ENCODE measurements around the gene TAC4.

TAC4 gene

DNA sequence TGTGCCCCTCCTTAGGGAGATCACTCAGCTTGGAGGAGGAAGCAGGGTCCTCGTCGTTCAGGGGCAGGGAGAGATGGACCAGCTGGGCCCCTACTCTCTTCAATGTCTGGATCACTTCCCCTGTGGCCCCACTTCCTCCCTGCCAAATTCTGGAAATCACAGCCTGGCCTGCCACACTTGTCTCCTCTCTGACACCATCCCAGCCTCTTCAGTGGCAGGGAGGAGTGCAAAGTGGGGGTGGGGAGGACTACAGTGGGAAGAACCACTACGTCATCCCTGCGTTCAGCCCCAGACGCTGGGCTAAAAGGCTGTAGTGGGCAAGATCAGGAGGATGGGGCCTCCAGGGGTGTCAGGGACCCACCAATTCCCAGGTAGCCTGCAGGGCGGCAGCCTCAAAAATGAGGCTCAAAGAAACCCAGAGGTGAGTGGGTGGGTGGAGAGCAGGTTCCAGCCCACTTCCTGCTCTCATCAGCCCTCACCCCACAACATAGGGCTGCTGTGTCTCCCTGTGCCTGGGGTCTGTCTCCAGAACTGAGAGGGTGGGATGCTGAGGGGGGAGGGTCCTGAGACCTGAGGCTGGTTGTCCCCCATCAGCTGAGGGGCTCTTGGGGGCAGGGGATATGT, 25.0 kb upstream of the TAC4 start:
- no peak for DNase-seq

DNA sequence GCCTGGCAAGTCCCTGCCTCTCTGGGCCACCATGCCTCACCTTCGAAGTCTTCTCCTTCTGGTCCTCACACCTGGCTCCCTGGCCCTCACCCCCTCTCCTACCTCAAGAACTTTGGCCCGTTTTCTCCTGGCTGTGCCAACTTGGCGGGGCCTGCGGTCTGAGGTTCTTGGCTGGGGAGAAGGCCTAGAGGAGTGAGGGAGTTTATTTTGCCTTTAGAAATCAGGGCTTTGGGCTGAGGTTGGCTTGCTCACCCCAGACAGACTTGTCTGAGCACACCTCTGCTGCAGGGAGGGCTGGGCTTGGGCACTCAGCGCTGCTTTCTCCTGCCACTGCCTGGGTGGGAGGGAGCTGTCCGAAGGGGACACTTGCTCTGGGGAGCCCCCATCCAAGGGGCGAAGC, 23.3 kb upstream of the TAC4 start:
- DNase-seq: no peak

DNA sequence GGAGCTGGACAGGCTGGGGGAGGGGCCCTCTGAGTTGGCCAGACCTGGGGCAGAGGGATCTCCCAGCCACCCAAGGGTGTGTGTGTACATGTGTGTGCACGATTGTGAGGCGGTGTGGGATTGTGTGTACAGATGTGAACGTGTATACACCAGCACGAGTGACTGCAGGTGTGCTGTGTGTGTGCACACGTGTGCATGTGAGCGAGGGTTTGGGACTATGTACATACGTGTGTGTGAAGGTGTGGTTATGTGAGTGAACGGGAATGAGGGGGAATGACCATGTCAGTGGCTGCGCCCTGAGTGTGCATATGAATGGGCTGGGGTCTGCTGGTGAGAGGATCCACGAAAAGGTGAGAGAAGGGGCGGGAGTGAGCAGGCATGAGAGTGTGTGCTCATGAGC, 22.4 kb upstream of the TAC4 start:
- no peak for DNase-seq

DNA sequence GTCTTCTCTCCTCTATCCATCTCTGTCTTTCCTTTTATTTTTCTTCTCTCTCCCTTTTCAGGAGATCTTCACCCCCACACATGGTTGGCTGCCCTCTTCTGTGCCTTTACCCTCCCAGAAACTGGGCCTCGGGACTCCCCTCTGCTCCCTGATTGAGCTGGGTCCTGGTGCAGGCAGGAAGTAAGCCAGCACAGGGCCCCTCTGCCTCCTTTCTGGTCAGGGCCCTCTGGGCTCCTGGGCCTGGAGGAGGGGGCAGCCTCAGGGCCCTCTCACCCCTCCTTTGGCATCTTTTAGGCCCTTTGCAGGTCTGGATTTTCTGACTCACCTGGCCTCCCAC, 21.1 kb upstream of the TAC4 start:
- DNase-seq: no peak

DNA sequence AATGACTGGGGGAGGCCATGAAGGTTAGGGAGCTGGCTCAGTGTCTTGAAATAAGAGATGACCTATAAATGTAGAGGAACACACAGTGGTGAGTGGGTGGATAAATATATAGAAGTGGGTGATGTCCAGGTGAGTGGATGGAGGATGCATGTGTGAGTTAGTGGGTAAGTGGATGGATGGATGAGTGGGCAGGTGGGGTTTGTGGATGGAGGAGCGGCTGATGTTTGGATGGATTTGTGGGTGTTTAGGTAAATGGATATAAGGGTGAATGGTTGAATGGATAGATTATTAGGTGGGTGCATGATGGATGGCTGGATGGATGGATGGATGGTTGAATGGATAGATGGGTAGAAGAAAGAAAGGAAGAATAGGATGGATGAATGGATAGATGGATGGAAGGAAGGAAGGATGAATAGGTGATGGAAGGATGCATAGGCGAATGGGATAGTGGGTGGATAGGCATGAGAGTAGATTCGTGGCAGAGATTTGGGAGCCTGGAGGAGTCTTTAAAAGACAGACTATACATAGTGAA, 19.1 kb upstream of the TAC4 start:
- no peak for DNase-seq

- DNase-seq: no peak
Observed at GRCh38 chr17:49866019-49866380, 18.1 kb upstream of the TAC4 start.

GRCh38 chr17:49862781-49863331, 15.0 kb upstream of the TAC4 start:
- no peak for DNase-seq

GRCh38 chr17:49861150-49861884, 13.4 kb upstream of the TAC4 start:
- DNase-seq: peak; percentile 63

DNA sequence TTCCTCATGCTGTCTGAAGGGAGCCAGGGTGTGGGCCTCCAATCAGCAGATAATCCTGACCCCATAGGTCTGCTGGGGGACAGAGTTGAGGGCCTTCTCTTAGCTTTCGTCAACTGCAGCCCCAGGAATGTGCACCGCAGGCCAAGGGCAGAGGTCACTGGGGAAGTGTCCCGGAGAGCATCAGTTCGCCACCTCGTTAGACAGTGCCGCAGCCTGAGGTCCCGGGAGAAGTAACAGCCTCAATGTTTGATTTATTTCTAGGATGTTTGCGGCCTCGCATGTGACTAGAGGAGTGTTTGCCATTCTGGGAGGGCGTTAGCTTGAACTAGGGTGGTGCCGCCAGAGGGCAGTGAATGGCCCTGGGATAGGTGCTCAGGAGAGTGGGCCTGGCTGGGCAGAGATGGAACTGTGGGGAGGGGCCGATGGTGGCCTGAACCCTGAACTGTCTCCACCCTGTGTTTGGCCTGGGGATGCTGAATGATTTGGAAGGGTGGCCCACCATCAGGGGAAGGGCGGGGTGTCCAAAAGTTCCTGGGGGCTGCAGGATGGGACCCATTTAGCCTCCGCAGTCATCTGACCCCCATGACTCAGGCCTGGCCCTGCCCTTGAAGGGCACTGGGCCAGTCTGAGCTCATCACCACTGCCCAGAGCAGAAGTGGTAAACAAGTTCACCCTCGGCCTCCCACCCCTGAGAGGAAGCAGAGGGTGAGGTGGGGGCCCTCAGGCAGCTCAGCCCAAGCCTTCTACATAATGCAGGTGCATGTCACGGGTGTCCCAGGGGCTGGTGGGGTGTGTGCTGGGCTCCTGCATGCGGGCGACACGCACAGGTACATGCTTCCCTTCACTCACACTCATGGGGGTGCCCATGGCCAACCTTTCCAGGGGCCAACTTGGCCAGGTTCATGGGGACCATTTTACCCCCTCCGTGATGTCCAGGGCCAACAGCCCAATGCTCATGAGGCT, 12.4 kb upstream of the TAC4 start:
- no peak for DNase-seq

GRCh38 chr17:49858796-49859195, 10.9 kb upstream of the TAC4 start:
- no peak for DNase-seq

GRCh38 chr17:49854126-49854525, 6.3 kb upstream of the TAC4 start:
- DNase-seq: no peak

DNA sequence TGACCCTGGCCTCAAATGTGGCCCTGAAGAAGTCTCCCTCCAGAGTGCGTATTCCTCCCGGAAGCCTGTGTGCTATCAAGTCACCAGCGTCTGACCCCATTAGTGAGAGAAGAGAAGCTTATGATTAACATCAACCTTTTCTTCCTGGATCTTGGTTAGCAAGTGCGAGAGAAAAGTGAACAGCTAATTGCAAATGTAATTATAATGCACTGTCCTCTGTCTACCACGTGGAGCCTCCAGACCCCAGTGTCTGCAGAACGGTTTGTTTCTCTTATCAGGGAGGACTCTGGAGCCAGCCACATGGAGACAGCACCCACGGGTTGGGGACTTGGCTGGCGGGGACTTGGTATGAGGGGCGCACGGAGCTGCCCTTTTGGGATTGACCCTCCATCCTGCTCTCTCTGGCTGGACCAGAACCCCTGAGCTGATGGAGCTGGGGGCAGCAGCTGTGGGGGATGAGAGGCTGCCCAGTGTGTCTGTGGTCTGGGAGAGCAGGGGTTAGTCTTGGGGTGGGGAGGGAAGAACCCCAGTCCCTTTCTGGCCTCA, 5.7 kb upstream of the TAC4 start:
- no peak for DNase-seq

DNA sequence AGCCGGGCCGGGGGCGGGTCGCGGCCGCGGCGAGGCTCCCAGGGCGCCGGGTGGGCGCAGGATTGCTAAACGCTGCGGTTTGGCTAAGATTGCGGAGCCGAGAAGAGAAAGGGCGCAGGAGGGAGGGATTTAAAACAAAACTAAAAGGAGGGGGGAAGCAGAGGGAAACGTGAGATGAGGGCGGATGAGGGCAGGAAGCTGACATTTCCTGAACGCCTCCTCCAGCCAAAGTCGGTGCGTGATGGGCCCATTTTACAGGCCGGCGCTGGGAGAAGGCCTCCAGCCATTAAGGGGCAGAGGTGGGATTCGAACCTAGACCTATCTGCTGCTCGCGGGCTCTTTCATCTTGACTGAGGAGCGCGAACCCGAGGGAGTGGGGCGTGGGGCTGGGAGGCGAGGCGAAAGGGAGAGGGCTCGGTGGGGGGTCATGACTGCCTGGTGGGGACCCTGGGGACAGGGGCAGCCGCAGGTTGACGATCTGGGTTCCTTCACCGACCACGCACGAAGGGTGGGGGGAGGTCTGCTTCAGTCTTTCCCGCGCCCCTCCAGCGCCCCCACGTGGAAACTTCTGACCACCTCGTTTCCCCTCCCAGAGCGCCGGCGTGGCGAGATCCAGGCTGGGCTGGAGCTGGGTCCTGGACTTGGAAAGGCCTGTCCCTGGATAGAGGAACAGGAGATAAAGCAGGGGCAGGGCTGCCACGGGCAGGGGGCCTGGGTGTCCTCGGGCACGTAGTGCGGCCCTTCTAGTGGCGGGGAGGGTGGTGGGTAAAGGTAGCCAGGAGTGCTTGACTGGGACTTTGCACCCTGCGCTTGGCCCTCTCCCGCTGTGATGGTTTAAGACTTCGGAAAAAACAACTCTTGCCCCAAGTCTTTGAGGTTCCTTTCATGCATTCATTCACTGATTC, 3.8 kb upstream of the TAC4 start:
- DNase-seq: peak; percentile 74

DNA sequence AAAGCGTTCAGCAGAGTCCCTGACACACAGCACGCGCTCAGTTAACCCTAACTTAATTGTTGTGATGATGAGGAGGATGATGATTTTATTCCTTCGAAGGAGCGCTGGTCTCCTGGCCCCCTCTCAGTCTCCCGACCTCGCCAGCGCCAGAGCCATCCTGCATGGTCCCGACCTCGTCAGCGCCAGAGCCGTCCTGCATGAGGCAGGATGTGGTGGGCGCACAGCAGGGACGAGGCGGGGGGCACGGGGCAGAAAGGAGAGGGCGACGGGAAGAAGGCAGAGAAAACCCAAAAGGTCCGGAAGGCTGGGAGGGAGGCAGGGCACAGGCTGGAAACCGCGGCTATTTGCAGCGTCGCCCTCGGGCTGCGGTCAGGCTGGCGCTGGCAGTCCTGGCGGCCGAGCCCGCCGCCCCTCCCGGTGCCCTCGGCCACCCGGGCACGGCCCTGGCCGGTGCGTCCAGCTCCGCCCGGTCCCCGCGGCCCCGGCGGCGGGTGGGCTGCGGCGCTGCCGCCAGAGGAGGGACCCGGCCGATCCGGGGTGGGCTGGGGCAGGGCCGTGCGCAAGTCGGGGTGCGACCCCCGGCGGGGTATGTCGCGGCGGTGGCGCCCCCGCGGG, 3.0 kb upstream of the TAC4 start:
- DNase-seq: peak; percentile 14

DNA sequence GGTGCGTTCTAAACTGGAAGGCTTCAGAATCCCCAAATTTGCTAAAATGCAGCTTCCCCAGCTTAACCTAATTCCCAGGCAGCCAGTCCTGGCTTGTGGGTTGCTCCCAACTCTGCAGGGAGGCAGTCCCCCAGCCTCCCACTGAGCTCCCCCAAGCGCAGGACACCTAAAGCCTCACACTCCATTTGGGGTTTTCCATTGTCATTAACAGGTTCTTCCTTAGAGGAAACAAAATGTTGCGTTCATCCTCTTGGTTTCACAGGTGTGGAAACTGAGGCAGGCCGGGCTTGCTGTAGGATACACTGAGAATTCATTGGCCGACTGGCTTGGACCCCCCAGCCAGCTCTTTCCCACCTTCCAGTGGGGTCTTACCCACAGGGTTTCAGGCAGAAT, 2.3 kb upstream of the TAC4 start:
- DNase-seq: no peak

- no peak for DNase-seq
Observed at GRCh38 chr17:49848739-49849138, 870 bp upstream of the TAC4 start.

DNA sequence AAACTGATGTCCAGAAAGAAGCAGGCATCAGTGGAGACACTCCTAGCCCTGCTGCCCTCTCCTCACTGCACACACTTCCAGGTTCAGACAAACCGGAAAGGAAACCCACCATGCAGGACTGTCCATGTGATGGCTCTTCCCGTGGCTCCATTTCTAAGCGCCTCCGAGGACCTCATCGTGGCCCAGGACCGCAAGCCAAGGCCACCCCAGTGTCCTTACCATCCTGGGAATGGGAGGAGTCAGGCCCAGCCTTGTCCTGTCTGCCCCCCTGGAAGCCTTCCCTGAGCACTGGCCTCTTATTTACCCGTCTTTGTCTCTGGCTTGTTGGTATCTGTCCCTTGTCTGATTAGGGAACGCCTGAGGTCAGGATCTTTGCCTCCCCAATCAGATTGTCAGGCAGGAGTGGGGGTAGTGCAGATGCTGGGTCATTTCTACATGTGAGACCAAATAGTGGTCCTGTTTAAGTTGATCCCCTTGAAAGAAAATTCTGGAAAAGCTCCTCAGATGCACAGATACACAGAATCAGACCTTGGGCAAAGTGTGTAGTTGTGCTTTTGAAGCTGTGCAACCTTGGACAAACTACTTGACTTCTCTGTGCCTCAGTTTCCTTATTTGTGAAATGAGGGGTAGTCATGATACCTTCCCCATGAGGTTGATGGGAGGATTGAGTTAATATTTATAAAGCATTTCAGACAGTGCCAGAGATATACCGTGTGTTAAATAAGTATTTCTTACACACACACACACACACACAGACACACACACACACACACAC, 744 bp downstream of the TAC4 start:
- no peak for DNase-seq

DNA sequence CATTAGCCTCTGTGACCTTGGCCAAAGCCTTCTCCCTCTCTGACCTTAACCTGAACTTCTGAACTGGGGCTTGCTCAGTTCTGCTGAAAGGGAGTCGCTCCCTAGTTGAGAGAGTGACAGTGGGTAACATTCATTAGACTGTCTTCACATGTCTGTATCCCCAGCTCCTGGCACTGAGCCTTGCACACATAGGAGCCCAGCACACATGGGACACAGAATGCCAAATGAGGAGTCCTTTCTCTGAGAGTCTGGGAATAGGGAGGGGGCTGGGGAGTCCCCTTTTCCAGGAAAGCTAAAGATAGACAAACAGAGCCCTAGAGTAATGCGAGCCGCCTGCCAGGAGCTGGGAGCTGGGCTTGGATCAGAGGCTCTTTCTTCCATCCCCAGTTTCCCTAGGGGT, 2.5 kb downstream of the TAC4 start:
- DNase-seq: no peak

GRCh38 chr17:49843774-49844350, 4.0 kb downstream of the TAC4 start:
- peak; percentile 38 for DNase-seq

DNA sequence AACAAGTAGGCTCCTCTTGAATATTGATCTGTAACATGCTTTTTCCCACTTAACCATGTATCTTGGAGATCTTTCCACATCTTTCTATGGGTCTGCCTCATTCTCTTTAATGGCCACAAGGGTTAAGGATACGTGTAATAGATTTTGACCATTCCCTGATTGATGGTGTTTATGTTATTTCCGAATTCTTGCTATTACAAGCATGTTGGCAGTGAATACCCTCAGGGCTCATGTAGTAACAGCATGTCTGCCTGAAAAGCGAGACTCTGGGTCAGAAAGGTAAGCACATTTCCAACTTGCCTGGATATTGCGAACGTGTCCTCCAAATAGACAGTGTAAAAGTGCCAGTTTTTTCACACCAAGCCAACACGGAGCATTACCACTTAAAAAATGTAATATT, 5.0 kb downstream of the TAC4 start:
- DNase-seq: no peak
